ENCODE results near the gene HAPLN3. TPM values are rescaled to one million over a fixed set of nuclear protein-coding genes. Genes with fewer than 3 reads are reported as not detected.
A peak's percentile ranks its signal among the peaks of the same experiment; 100 is the strongest.

HAPLN3 gene
- total RNA-seq, 6 experiments from 2014 or later, result 0.12 to 1.2 (median 0.25) TPM; not detected in 1

GRCh38 chr15:88859550-88859949, 35.8 kb downstream of the HAPLN3 start:
- DNase-seq (no peak), ATAC-seq (no peak)
- 59% methylated on average over 7 of the region's 7 CpGs for WGBS (ENCODE audit: insufficient coverage, low coverage, low lambda C conversion rate, missing lambda C conversion rate)
- no peak overlapping the region for H3K4me3 ChIP-seq
- TF ChIP-seq POLR2A (IDR thresholded peaks at IDR 0.05) (no peak), CTCF (IDR thresholded peaks at IDR 0.05) (no peak)
- H3K36me3 ChIP-seq, result no peaks in the 10 kb centered on the region
- no peaks in the 10 kb centered on the region for H3K9me3 ChIP-seq
- no peaks in the 10 kb centered on the region for H3K4me1 ChIP-seq
- no peak overlapping the region for H3K27ac ChIP-seq
- intact Hi-C loops (cut with DNase I), result no loop called here
- H3K27me3 ChIP-seq, result no peaks in the 10 kb centered on the region

DNA sequence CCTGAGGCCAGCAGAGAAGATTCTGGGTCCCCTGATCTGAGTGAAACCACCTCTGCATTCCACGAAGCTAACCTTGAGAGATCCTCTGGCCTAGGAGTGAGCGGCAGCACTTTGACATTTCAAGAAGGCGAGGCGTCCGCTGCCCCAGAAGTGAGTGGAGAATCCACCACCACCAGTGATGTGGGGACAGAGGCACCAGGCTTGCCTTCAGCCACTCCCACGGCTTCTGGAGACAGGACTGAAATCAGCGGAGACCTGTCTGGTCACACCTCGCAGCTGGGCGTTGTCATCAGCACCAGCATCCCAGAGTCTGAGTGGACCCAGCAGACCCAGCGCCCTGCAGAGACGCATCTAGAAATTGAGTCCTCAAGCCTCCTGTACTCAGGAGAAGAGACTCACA, 36.4 kb downstream of the HAPLN3 start:
- Histone ChIP-seq H3K27me3 (no peaks in the 10 kb centered on the region), H3K4me1 (no peaks in the 10 kb centered on the region), H3K4me3 (no peak overlapping the region), H3K9me3 (no peaks in the 10 kb centered on the region), H3K36me3 (no peaks in the 10 kb centered on the region), H3K27ac (no peak overlapping the region)
- WGBS (ENCODE audit: insufficient coverage, low coverage, low lambda C conversion rate, missing lambda C conversion rate), result 33% methylated on average over 1 of the region's 11 CpGs
- intact Hi-C loops (cut with DNase I), result no loop called here
- TF ChIP-seq POLR2A (IDR thresholded peaks at IDR 0.05), result no peak
- TF ChIP-seq CTCF (IDR thresholded peaks at IDR 0.05), result no peak
- DNase-seq, result peak in 1 of 3 donors; percentile 31
- ATAC-seq, result no peak

DNA sequence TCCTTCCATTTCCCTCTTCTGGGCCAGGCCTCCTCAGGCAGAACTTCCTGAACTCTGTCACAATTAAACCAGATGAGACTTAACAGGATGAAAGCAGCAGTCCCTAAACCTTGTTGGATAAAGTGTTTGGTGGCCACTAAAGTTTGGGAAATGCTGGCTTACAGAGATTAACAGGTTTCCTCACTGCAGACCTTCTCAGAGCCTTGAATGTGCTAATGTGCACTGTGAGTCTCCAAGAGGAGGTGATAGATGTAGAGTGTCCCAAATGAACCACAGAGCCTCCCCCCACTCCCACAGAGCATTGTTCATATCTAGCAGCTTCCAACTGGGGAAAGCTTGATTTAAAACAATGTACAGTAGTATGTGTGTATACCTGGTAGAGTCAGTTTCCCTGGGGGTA, 42.9 kb downstream of the HAPLN3 start:
- Histone ChIP-seq H3K4me1 (no peaks in the 10 kb centered on the region), H3K9me3 (no peaks in the 10 kb centered on the region), H3K27ac (no peak overlapping the region), H3K36me3 (no peaks in the 10 kb centered on the region), H3K4me3 (no peak overlapping the region), H3K27me3 (no peaks in the 10 kb centered on the region)
- no peak for ATAC-seq
- no peak for TF ChIP-seq CTCF (IDR thresholded peaks at IDR 0.05)
- TF ChIP-seq POLR2A (IDR thresholded peaks at IDR 0.05), result no peak
- no peak for DNase-seq
- intact Hi-C loops (cut with DNase I), result no loop called here

GRCh38 chr15:88849376-88850072, 45.8 kb downstream of the HAPLN3 start:
- Histone ChIP-seq H3K27me3 (no peaks in the 10 kb centered on the region), H3K36me3 (no peaks in the 10 kb centered on the region), H3K4me1 (no peaks in the 10 kb centered on the region), H3K4me3 (no peak overlapping the region), H3K27ac (no peak overlapping the region), H3K9me3 (no peaks in the 10 kb centered on the region)
- 30% methylated on average over 3 of the region's 22 CpGs for WGBS (ENCODE audit: insufficient coverage, low coverage, low lambda C conversion rate, missing lambda C conversion rate)
- DNase-seq, result no peak
- intact Hi-C loops (cut with DNase I), result no loop called here
- ATAC-seq, result peak in 1 of 4 donors; percentile 18
- TF ChIP-seq POLR2A (IDR thresholded peaks at IDR 0.05) (no peak), CTCF (IDR thresholded peaks at IDR 0.05) (no peak)

DNA sequence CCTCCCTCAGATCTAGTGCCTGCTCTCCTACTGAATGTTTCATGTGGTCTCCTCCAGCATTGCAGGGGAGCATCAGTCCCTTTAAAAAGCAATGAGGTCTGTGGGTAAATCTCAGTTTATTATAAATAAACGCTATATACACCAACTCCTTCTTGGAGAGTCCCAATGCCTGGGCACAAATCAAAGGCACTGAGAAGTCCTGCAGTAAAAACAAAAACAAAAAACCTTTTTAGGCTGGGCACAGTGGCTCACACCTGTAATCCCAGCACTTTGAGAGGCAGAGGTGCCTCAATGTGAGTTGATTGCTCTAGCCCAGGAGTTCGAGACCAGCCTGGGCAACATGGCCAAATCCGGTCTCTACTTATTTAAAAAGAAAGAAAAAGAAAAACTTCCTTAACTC, 47.1 kb downstream of the HAPLN3 start:
- Histone ChIP-seq H3K27ac (no peak overlapping the region), H3K36me3 (no peaks in the 10 kb centered on the region), H3K4me3 (no peak overlapping the region), H3K4me1 (no peaks in the 10 kb centered on the region), H3K27me3 (no peaks in the 10 kb centered on the region), H3K9me3 (no peaks in the 10 kb centered on the region)
- ATAC-seq (no peak), DNase-seq (no peak)
- 59% methylated on average over 3 of the region's 3 CpGs for WGBS (ENCODE audit: insufficient coverage, low coverage, low lambda C conversion rate, missing lambda C conversion rate)
- TF ChIP-seq CTCF (IDR thresholded peaks at IDR 0.05) (no peak), POLR2A (IDR thresholded peaks at IDR 0.05) (no peak)
- intact Hi-C loops (cut with DNase I), result no loop called here
